Peyer's patch (tissue), 4 donors: Measurements from ENCODE around the gene SP6. TPM values are rescaled to one million over a fixed set of nuclear protein-coding genes. Genes with fewer than 3 reads are reported as not detected.
A peak's percentile ranks its signal among the peaks of the same experiment; 100 is the strongest.

Experiments used
- DNase-seq, 3 donors: peaks; one replicate each; pipeline ENCODE4 v3.0.0-alpha.2; 2017 to 2019
- H3K27ac ChIP-seq, 4 donors: fragments of 200-600 bp; sonication (generic); one replicate each; pipeline ENCODE4 v1.5.1; 2016 to 2019
- H3K27me3 ChIP-seq, 2 donors: fragments of 200-600 bp; sonication (generic); one replicate each; pipeline ENCODE4 v1.5.1; 2019
- H3K36me3 ChIP-seq, 3 donors: fragments of 200-600 bp; sonication (generic); one replicate each; pipeline ENCODE4 v1.5.1; 2016 to 2019
- H3K4me1 ChIP-seq, 4 donors: fragments of 200-600 bp; sonication (generic); one replicate each; pipeline ENCODE4 v1.5.1; 2016 to 2019
- H3K4me3 ChIP-seq, 4 donors: fragments of 200-600 bp; sonication (generic); 1 replicate in 3 of 4; 2 replicates in 1 of 4; pipeline ENCODE4 v1.5.1; 2016 to 2019; ENCODE audit warnings: mild to moderate bottlenecking in 1 of 4
- H3K9me3 ChIP-seq, 4 donors: fragments of 200-600 bp; sonication (generic); one replicate each; pipeline ENCODE4 v1.5.1; 2016 to 2019; ENCODE audit warnings: mild to moderate bottlenecking in 1 of 4
- POLR2A ChIP-seq, 2 donors: fragments of 450-650 bp; IDR thresholded peaks; one replicate each; pipeline ENCODE4 v1.5.1; 2017; ENCODE audit warnings: antibody characterized with exemption in 2 of 2, mild to moderate bottlenecking in 2 of 2, moderate library complexity in 2 of 2
- total RNA-seq, 4 donors: library from RNA; depleted of rRNA; stranded (reverse); fragments of >200 nt; gene quantifications; one replicate each; pipeline ENCODE4 v1.1.0, GENCODE V29; 2016
- TF ChIP-seq, protein P1 (sequence below), 6 experiments: fragments of 450-650 bp in 4 of 6; fragments of 200-600 bp in 2 of 6; sonication (generic) in 1 of 6; IDR thresholded peaks; one replicate each; pipeline ENCODE4 v1.5.1; 2017 to 2019; ENCODE audit warnings: antibody characterized with exemption in 6 of 6, mild to moderate bottlenecking in 3 of 6, moderate library complexity in 1 of 6

Gene SP6
- total RNA-seq, 4 donors from 2014 or later = 3.3 to 27.0 (median 16.6) TPM

DNA sequence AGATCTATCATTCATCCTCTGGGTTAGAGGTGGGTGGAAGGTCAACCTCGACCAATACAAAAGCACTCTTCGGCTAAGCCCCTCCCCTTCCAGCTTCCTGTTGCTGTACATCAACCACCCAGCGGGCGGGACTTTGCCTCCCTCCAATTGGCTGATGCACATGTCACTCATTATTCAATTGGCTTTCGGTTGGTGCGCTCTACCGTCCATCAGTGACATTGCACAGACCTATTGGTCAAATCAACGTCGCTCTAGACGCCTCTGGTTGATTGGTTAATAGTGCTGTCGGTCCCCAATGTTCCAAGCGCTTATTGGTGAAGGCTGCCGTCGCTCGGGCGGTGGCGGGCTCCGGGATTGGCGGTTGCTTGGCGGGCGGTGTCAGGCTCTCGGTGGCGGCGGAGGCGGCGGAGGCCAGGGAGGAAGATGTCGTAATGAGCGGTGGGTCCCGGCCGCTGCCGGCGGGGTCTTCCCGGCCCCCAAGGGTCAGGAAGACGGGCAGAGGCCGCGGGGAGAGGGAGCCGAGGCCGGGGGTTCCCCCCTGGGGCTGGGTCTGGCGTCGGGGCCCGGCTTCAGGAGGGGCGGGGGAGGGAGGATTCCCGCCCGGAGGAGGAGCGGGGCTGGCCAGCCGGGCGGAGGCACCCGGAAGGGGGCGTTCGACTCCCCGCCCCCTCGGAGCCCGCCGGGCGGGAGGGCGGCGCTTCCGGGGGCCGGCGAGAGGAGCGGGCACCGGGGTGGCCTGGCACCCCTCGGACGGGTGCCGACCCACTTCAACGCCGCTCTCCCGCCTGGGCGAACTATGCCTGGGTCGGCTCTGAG lies 45.1 kb upstream of the SP6 start, which contains the start of gene SP2:
Gene SP2, plus strand, starts transcription at position 381 of the 816 bp plus-strand sequence. Its CDS starts 51 bp downstream, at position 432.
- TF ChIP-seq POLR2A (IDR thresholded peaks at IDR 0.05) = peak; percentile 67 to 68
- TF ChIP-seq, protein P1, sequence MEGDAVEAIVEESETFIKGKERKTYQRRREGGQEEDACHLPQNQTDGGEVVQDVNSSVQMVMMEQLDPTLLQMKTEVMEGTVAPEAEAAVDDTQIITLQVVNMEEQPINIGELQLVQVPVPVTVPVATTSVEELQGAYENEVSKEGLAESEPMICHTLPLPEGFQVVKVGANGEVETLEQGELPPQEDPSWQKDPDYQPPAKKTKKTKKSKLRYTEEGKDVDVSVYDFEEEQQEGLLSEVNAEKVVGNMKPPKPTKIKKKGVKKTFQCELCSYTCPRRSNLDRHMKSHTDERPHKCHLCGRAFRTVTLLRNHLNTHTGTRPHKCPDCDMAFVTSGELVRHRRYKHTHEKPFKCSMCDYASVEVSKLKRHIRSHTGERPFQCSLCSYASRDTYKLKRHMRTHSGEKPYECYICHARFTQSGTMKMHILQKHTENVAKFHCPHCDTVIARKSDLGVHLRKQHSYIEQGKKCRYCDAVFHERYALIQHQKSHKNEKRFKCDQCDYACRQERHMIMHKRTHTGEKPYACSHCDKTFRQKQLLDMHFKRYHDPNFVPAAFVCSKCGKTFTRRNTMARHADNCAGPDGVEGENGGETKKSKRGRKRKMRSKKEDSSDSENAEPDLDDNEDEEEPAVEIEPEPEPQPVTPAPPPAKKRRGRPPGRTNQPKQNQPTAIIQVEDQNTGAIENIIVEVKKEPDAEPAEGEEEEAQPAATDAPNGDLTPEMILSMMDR (IDR thresholded peaks at IDR 0.05) = peak in 5 of 6 experiments; percentile 9 to 19 (median 16)
- no peaks in the 10 kb centered on the region for H3K9me3 ChIP-seq
- no peaks in the 10 kb centered on the region for H3K36me3 ChIP-seq
- H3K4me3 ChIP-seq = peak within 1 kb of the TSS; percentile 74 to 94 (median 82)
- H3K27me3 ChIP-seq = no peaks in the 10 kb centered on the region
- peak within 1 kb of the TSS; percentile 96 to 100 (median 98) for H3K27ac ChIP-seq
- DNase-seq = peak; percentile 99 to 100 (median 100)
- H3K4me1 ChIP-seq = peaks cover 3 to 12% (median 4%) of the 10 kb centered on the region in 4 donors

DNA sequence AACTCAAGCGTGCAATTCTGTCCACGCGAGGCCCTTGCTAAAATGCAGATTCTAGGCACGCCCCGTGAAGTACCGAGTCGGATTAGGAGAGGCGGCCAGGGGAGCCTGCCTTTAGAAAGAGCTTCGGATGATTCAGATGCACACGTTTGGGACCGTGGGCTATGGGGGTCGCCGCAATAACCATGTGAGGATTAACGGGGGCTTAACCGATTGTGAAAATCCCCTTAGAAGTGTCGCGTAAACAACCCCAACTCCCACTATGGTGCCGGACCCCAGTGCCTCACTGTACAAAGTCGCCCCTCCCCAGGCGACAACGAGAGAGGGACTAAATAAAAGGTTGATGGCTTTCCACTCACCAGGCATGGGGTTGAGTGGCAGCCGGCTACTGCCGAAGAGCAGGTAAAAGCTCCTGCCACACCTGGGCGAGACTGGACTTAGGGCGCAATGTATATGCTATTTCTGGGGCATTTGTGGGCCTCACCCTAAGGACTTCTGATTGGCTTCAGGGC lies 44.4 kb upstream of the SP6 start:
- Histone ChIP-seq H3K36me3 (no peaks in the 10 kb centered on the region), H3K4me3 (peak overlapping the region; percentile 67 to 83 (median 72)), H3K27ac (peak overlapping the region; percentile 86 to 92 (median 88)), H3K9me3 (no peaks in the 10 kb centered on the region), H3K4me1 (peaks cover 3 to 12% (median 4%) of the 10 kb centered on the region in 4 donors), H3K27me3 (no peaks in the 10 kb centered on the region)
- TF ChIP-seq POLR2A (IDR thresholded peaks at IDR 0.05) = peak; percentile 98 to 99
- TF ChIP-seq, protein P1 (IDR thresholded peaks at IDR 0.05) = peak in 1 of 6 experiments; percentile 13
- DNase-seq = peak in 2 of 3 donors; percentile 29 to 70

DNA sequence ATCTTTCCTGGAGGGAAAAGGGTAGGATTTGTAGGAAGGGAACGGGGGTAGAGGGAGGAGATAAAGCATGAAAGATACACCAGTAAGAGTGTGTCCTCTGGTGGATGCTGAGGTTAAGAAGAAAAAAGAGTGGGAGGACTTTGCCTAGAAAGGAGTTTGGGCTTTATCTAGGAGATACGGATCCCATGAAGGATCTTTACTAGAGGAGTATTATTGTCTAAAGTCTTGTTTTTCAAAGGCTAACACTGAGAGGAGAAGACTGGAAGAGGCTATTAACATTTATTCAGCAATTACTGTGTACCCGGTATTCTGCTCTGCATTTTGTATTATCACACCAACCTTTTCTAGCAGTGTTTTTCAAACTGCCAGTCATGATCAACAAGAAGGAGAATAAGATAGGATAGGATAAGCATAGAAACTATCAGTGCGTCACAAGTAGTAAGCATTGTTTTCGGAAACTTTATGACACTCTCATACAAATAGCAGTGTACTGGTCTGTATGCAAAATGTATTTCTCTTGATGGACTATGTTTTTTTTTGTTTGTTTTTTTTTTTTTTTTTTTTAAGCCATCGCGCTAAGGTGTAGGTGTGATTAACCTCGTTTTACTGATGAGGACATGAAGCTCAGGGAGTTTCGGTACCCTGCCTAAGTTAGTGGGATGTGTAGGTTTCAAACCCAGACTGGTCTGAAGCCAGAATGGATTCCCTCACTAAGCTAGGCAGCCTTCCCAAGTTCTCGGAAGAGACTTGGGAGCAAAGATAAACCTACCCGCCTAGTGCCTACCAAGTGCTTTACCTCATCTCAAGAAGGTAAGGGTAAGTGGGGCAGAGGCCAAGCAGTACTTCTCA lies 43.8 kb upstream of the SP6 start:
- Histone ChIP-seq H3K4me1 (peaks cover 3 to 12% (median 4%) of the 10 kb centered on the region in 4 donors), H3K4me3 (peak overlapping the region; percentile 67 to 83 (median 72)), H3K36me3 (no peaks in the 10 kb centered on the region), H3K27ac (peak overlapping the region; percentile 86 to 92 (median 88)), H3K27me3 (no peaks in the 10 kb centered on the region), H3K9me3 (no peaks in the 10 kb centered on the region)
- TF ChIP-seq POLR2A (IDR thresholded peaks at IDR 0.05) = no peak
- TF ChIP-seq, protein P1 (IDR thresholded peaks at IDR 0.05) = no peak
- no peak for DNase-seq

DNA sequence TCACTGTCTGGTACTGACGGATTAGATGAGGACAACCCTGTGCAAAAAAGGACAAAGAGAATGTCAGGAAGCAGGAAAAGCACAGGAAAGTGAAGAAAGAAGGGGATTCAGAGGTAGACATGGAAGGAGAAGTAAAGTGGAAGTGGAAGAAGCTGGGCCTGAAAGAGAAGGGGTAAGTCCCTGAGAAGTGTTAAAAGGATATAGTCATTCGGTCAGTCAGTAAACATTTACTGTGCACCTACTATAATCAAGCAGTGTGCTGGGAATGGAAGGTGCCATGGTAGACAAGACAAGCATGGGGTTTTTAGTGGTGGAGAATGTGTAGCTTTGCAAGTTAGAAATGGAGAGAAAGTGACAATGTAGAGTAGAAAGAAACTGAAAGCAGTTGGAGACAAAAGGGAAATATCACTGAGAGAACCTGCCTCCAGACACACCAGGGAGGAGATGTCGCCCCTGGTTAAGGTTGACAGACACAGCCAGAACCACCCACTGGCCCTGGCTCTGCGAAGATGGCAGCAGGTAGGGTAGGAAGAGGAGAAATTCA lies 40.7 kb upstream of the SP6 start:
- Histone ChIP-seq H3K4me3 (no peak overlapping the region), H3K27me3 (no peaks in the 10 kb centered on the region), H3K36me3 (no peaks in the 10 kb centered on the region), H3K27ac (no peak overlapping the region), H3K9me3 (no peaks in the 10 kb centered on the region), H3K4me1 (peaks cover 0 to 6% (median 1%) of the 10 kb centered on the region in 4 donors)
- DNase-seq = no peak
- TF ChIP-seq, protein P1 (IDR thresholded peaks at IDR 0.05) = no peak
- TF ChIP-seq POLR2A (IDR thresholded peaks at IDR 0.05) = no peak
